Vagina (tissue), 2 donors: ENCODE data around the gene DPYD. TPM values are rescaled to one million over a fixed set of nuclear protein-coding genes. Genes with fewer than 3 reads are reported as not detected.
"Not testable (repeated sequence)": the region's sequence is repeated elsewhere in the genome, so short reads cannot be mapped to it uniquely, and the experiment has no call there.

Experiments
- DNase-seq, 2 donors: peaks; one replicate each; pipeline ENCODE4 v3.0.0-alpha.2; 2017; ENCODE audit errors: extremely low spot score in 2 of 2
- H3K27ac ChIP-seq: fragments of 200-600 bp; sonication (generic); one replicate; pipeline ENCODE4 v1.5.1; 2019
- H3K27me3 ChIP-seq: fragments of 200-600 bp; sonication (generic); one replicate; pipeline ENCODE4 v1.5.1; 2019
- H3K36me3 ChIP-seq, 2 donors: fragments of 200-600 bp; sonication (generic); one replicate each; pipeline ENCODE4 v1.5.1; 2017 to 2019
- H3K4me1 ChIP-seq: fragments of 200-600 bp; sonication (generic); one replicate; pipeline ENCODE4 v1.5.1; 2019
- H3K4me3 ChIP-seq, 2 donors: fragments of 200-600 bp; sonication (generic); 1 replicate in 1 of 2; 2 replicates in 1 of 2; pipeline ENCODE4 v1.5.1; 2016 to 2019
- H3K9me3 ChIP-seq: fragments of 200-600 bp; sonication (generic); one replicate; pipeline ENCODE4 v1.5.1; 2019
- CTCF ChIP-seq, 3 experiments: fragments of 450-650 bp in 2 of 3; fragments of 200-600 bp in 1 of 3; sonication (generic) in 1 of 3; IDR thresholded peaks; one replicate each; pipeline ENCODE4 v1.5.1; 2017 to 2019; ENCODE audit warnings: antibody characterized with exemption in 3 of 3, mild to moderate bottlenecking in 2 of 3, moderate library complexity in 2 of 3
- POLR2A ChIP-seq, 2 donors: fragments of 450-650 bp; IDR thresholded peaks; one replicate each; pipeline ENCODE4 v1.6.1; 2017; ENCODE audit warnings: antibody characterized with exemption in 2 of 2, mild to moderate bottlenecking in 2 of 2, moderate library complexity in 2 of 2
- POLR2AphosphoS5 ChIP-seq, 2 donors: sonication (generic); formaldehyde crosslinking; IDR thresholded peaks; one replicate each; pipeline ENCODE4 v1.9.0; 2017; ENCODE audit warnings: antibody characterized with exemption in 2 of 2, mild to moderate bottlenecking in 2 of 2, low read depth in 1 of 2; ENCODE audit not compliant: insufficient read depth in 1 of 2
- intact Hi-C: fragments of 100-400 bp; cut with DNase I; formaldehyde crosslinking; loops from one replicate; pipeline ENCODE4 v1.15.1; 2023
- total RNA-seq: library from RNA; depleted of rRNA; stranded (reverse); fragments of >200 nt; gene quantifications from one replicate; pipeline ENCODE4 v1.2.3, GENCODE V29; 2016

DPYD gene
- total RNA-seq, 1 donor from 2014 or later = 45.7 TPM

DNA sequence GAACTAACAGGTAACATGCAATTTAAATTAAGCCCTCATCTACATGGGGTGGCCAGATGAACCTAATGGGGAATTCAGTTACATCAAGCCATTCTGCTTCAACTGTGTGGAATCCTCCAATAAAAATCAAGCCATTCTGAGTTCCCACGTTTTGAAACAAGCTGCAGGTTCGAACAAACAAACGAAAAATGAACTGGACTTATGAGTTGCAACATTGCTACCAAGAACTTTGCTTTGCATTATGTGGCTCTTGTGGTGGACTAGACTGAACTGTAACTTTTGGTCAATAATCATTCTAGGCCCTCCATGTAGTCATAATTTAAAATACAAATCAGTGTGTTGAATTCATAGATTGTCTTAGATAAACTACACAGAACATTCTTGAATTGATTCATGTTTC lies 682.0 kb downstream of the DPYD start:
- TF ChIP-seq CTCF (IDR thresholded peaks at IDR 0.05) = no peak
- no peak for TF ChIP-seq POLR2AphosphoS5 (IDR thresholded peaks at IDR 0.05; ENCODE audit: insufficient read depth in 1 of 2, low read depth in 1 of 2)
- TF ChIP-seq POLR2A (IDR thresholded peaks at IDR 0.05) = no peak
- intact Hi-C loops = no loop called here

DNA sequence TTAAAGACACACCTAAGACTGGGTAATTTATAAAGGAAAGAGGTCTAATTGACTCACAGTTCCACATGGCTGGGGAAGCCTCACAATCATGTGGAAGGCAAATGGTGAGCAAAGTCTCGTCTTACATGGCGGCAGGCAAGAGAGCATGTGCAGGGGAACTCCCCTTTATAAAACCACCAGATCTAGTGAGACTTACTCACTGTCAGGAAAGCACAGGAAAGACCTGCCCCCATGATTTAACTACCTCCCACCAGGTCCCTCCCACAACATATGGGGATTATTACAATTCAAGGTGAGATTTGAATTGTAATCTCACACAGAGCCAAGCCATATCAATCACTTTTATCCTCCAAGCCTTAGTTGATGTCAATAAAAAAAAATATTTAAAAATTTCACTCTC lies 689.5 kb downstream of the DPYD start:
- H3K4me1 ChIP-seq, H3K27me3 ChIP-seq, H3K27ac ChIP-seq, H3K4me3 ChIP-seq, H3K9me3 ChIP-seq, intact Hi-C loops, DNase-seq: not testable (repeated sequence)
- H3K36me3 ChIP-seq = peaks cover 0 to 16% of the 10 kb centered on the region in 2 donors

More for the DNA sequence above, 682.0 kb downstream of the DPYD start:
- H3K36me3 ChIP-seq = peaks cover 0 to 8% of the 10 kb centered on the region in 2 donors
- no peaks in the 10 kb centered on the region for H3K27me3 ChIP-seq
- H3K4me1 ChIP-seq = no peaks in the 10 kb centered on the region
- H3K27ac ChIP-seq = no peak overlapping the region
- no peaks in the 10 kb centered on the region for H3K9me3 ChIP-seq
- no peak overlapping the region for H3K4me3 ChIP-seq
- no peak for DNase-seq

DNA sequence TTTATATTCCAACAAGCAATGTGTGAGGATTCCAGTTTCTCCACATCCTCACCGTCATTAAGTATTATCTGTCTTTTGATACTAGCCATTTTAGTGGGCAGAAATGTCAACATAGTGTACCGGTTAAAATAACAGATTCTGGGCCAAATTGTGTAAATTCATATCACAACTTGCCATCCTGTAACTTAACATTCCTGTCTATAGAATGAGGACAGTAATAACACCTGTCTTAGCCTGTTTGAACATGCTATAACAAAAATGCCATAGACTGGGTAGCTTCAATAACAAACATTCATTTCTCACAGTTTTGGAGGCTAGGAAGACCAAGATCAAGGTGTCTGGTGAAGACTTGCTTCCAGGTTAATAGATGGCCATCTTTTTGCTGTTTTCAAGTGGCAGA lies 708.2 kb downstream of the DPYD start:
- Histone ChIP-seq H3K27ac (no peak overlapping the region), H3K9me3 (no peaks in the 10 kb centered on the region), H3K36me3 (no peaks in the 10 kb centered on the region), H3K27me3 (no peaks in the 10 kb centered on the region), H3K4me3 (no peak overlapping the region), H3K4me1 (no peaks in the 10 kb centered on the region)
- intact Hi-C loops = no loop called here
- DNase-seq = no peak
- TF ChIP-seq POLR2A (IDR thresholded peaks at IDR 0.05) = no peak
- TF ChIP-seq CTCF (IDR thresholded peaks at IDR 0.05) = no peak
- no peak for TF ChIP-seq POLR2AphosphoS5 (IDR thresholded peaks at IDR 0.05; ENCODE audit: insufficient read depth in 1 of 2, low read depth in 1 of 2)

DNA sequence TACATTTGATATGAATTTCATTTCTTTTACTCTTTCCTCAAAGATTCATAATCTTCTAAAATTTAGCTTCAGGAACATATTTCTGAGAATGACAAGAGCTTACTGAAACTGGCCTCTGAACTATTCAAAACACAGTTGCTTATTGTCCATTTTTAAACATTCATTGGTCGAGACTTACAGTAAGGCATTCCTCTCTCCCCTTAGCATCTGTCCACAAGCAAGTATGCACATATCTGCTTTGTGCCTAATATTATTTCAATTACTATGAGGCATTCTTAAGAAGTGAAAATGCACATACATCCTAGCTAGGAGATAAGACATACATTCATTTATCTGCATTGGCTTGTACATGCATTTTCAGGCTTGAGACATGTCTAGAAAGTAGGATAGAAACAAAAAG lies 710.5 kb downstream of the DPYD start:
- intact Hi-C loops = no loop called here
- TF ChIP-seq CTCF (IDR thresholded peaks at IDR 0.05) (no peak), POLR2A (IDR thresholded peaks at IDR 0.05) (no peak), POLR2AphosphoS5 (IDR thresholded peaks at IDR 0.05; ENCODE audit: insufficient read depth in 1 of 2, low read depth in 1 of 2) (no peak)
- H3K9me3 ChIP-seq = no peaks in the 10 kb centered on the region
- H3K36me3 ChIP-seq = no peaks in the 10 kb centered on the region
- no peaks in the 10 kb centered on the region for H3K27me3 ChIP-seq
- no peaks in the 10 kb centered on the region for H3K4me1 ChIP-seq
- no peak for DNase-seq
- H3K27ac ChIP-seq = no peak overlapping the region
- H3K4me3 ChIP-seq = no peak overlapping the region

DNA sequence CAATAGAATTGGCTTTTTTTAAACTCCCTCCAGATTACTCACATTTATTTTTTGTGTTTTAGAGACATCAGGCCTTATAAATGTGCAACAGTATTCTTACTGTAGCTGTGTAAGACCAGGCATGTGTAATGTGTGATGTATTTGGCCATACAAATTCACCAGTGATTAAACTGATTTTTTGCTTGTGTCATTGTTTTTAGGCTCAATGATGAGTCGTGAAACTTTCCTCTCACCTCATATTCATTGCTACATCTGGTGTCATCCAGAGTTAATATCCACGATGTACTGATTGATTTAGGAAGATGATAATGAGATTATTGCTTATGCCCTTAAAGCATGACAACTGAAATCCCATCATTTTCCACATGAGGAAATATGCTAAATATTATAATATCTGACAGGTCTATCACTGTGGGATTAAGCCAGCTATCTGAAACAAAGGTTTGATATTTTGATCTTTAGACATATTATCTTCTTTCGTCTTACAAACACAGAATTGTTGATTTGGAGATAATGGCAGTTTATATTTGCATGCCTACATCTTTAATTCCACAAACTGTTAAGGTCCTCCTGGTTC lies 711.4 kb downstream of the DPYD start:
- H3K9me3 ChIP-seq = no peaks in the 10 kb centered on the region
- intact Hi-C loops = no loop called here
- TF ChIP-seq POLR2A (IDR thresholded peaks at IDR 0.05) (no peak), POLR2AphosphoS5 (IDR thresholded peaks at IDR 0.05; ENCODE audit: insufficient read depth in 1 of 2, low read depth in 1 of 2) (no peak), CTCF (IDR thresholded peaks at IDR 0.05) (no peak)
- no peaks in the 10 kb centered on the region for H3K27me3 ChIP-seq
- DNase-seq = no peak
- no peaks in the 10 kb centered on the region for H3K36me3 ChIP-seq
- H3K4me1 ChIP-seq = no peaks in the 10 kb centered on the region
- H3K27ac ChIP-seq = no peak overlapping the region
- no peak overlapping the region for H3K4me3 ChIP-seq
